Osteocyte (in vitro differentiated cells): Measurements from ENCODE around the gene GDF10. TPM values are rescaled to one million over a fixed set of nuclear protein-coding genes. Genes with fewer than 3 reads are reported as not detected.

Source experiments
- DNase-seq: peaks from one replicate; pipeline ENCODE4 v3.0.0; 2021; ENCODE audit warnings: mixed read lengths; ENCODE audit not compliant: unreplicated experiment; ENCODE audit errors: extremely low spot score
- H3K27ac Mint-ChIP-seq: one replicate; pipeline ENCODE4 v1.8.0; 2021; ENCODE audit warnings: mild to moderate bottlenecking, mixed read lengths; ENCODE audit not compliant: unreplicated experiment
- H3K27me3 Mint-ChIP-seq: one replicate; pipeline ENCODE4 v1.8.0; 2021; ENCODE audit warnings: mixed read lengths; ENCODE audit not compliant: unreplicated experiment
- H3K36me3 Mint-ChIP-seq: one replicate; pipeline ENCODE4 v1.8.0; 2021; ENCODE audit warnings: mixed read lengths; ENCODE audit not compliant: unreplicated experiment
- H3K4me1 Mint-ChIP-seq: one replicate; pipeline ENCODE4 v1.8.0; 2021; ENCODE audit warnings: mixed read lengths; ENCODE audit not compliant: unreplicated experiment
- H3K4me3 Mint-ChIP-seq: one replicate; pipeline ENCODE4 v1.8.0; 2021; ENCODE audit warnings: mild to moderate bottlenecking, moderate library complexity, mixed read lengths; ENCODE audit not compliant: unreplicated experiment
- H3K9me3 Mint-ChIP-seq: one replicate; pipeline ENCODE4 v1.8.0; 2021; ENCODE audit warnings: mixed read lengths; ENCODE audit not compliant: unreplicated experiment
- CTCF ChIP-seq: fragments of 200-600 bp; sonication (generic); IDR thresholded peaks from 2 replicates; pipeline ENCODE4 v1.5.0; 2021; ENCODE audit warnings: antibody characterized with exemption, mild to moderate bottlenecking, moderate library complexity
- total RNA-seq: library from RNA; stranded (reverse); gene quantifications from 2 replicates; pipeline ENCODE4 v1.2.1, GENCODE V29; 2021

The GDF10 gene
- total RNA-seq, 1 donor from 2014 or later: not detected

DNA sequence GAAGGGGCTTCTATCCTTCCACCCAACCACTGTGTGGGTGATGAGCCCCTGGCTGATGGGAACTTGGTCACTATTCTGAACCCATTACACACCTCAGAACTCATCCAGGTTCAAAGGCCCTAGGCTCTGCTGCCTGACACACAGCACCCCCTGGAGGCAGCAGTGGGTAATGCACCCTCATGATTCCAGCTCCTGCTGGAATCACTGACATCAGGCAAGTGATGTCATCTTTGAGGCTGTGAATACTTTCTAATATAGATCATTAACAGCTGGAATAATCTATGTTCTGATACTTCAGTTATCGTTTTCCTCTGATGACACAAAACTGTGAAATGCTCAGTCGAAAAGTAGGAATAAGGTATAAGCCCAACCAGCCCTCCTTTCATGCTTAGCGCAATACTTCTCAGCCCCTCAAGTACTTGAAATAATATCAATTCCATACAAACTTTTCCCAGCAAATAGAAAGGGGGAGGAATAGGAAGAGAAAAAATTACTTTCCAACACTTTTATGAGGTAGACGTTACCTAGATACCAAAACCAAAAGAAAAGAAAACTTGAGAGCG lies 40.7 kb downstream of the GDF10 start:
- Mint-ChIP-seq H3K36me3 (no peaks in the 10 kb centered on the region), H3K27me3 (peaks cover 65% of the 10 kb centered on the region), H3K27ac (no peak overlapping the region), H3K4me3 (no peak overlapping the region), H3K4me1 (no peaks in the 10 kb centered on the region), H3K9me3 (no peaks in the 10 kb centered on the region)
- DNase-seq: no peak
- TF ChIP-seq CTCF: peak; percentile 94

- no peaks in the 10 kb centered on the region for H3K9me3 Mint-ChIP-seq
- no peak overlapping the region for H3K27ac Mint-ChIP-seq
- no peak for TF ChIP-seq CTCF
- H3K36me3 Mint-ChIP-seq: no peaks in the 10 kb centered on the region
- no peak for DNase-seq
- peaks cover 43% of the 10 kb centered on the region for H3K27me3 Mint-ChIP-seq
- no peak overlapping the region for H3K4me3 Mint-ChIP-seq
- no peaks in the 10 kb centered on the region for H3K4me1 Mint-ChIP-seq
These were observed 45.2 kb downstream of the GDF10 start for GRCh38 chr10:47344996-47345870.

DNA sequence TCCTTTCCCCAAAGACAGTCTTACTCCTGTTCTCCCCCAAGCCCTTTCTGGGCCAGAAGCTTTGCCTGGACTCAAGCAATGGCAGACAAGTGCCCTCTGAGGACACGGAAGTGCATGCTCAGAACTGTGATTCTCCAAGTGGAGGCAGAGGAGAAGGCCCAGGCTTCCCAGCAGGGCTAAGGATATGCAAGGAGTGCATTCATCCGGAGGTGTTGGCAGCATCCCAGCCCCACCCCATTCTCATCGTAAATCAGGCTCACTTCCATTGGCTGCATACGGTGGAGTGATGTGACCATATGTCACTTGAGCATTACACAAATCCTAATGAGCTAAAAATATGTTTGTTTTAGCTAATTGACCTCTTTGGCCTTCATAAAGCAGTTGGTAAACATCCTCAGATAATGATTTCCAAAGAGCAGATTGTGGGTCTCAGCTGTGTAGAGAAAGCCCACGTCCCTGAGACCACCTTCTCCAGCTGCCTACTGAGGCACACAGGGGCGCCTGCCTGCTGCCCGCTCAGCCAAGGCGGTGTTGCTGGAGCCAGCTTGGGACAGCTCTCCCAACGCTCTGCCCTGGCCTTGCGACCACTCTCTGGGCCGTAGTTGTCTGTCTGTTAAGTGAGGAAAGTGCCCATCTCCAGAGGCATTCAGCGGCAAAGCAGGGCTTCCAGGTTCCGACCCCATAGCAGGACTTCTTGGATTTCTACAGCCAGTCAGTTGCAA lies 46.7 kb downstream of the GDF10 start:
- no peak for TF ChIP-seq CTCF
- Mint-ChIP-seq H3K9me3 (no peaks in the 10 kb centered on the region), H3K36me3 (no peaks in the 10 kb centered on the region), H3K27ac (no peak overlapping the region), H3K4me1 (no peaks in the 10 kb centered on the region), H3K4me3 (no peak overlapping the region), H3K27me3 (peaks cover 31% of the 10 kb centered on the region)
- DNase-seq: no peak

GRCh38 chr10:47347303-47347675 lies 47.3 kb downstream of the GDF10 start:
- TF ChIP-seq CTCF: no peak
- no peak overlapping the region for H3K4me3 Mint-ChIP-seq
- no peak overlapping the region for H3K27ac Mint-ChIP-seq
- H3K4me1 Mint-ChIP-seq: no peaks in the 10 kb centered on the region
- no peak for DNase-seq
- H3K36me3 Mint-ChIP-seq: no peaks in the 10 kb centered on the region
- H3K9me3 Mint-ChIP-seq: no peaks in the 10 kb centered on the region
- peaks cover 27% of the 10 kb centered on the region for H3K27me3 Mint-ChIP-seq

DNA sequence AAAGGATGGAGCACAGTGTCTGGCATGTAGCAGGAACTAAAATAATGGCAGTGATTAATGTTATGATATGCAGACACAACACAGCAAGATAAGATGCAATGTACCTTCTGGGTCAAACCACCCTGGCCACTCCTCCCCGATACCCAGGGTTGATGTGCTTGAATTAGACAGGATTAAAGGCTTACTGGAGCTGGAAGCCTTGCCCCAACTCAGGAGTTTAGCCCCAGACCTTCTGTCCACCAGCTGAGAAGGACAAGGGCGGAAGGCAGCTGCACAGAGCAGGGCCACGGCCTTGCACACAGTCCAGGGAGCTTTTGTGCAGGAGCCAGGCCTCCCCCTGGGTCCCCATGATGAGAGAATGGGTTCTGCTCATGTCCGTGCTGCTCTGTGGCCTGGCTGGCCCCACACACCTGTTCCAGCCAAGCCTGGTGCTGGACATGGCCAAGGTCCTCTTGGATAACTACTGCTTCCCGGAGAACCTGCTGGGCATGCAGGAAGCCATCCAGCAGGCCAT lies 48.2 kb downstream of the GDF10 start, which contains the start of gene RBP3:
RBP3 (plus strand) TSS at position 226 of the 514 bp plus-strand sequence; CDS start at position 348, 122 bp downstream.
- Mint-ChIP-seq H3K27ac (no peak within 1 kb of the TSS), H3K4me1 (no peaks in the 10 kb centered on the region), H3K9me3 (no peaks in the 10 kb centered on the region), H3K36me3 (no peaks in the 10 kb centered on the region), H3K4me3 (no peak within 1 kb of the TSS), H3K27me3 (peaks cover 26% of the 10 kb centered on the region)
- TF ChIP-seq CTCF: no peak
- DNase-seq: no peak
